Effector memory CD8-positive, alpha-beta T cell (primary cell): Measurements from ENCODE around the gene PNLIPRP1.

Experiments
- ATAC-seq: fragments of 150-1000 bp; cut with Tn5 transposase; replicated peaks from 2 replicates; pipeline ENCODE4 v1.10.0; 2021; ENCODE audit warnings: mild to moderate bottlenecking, moderate library complexity
- DNase-seq, 3 experiments: peaks; one replicate each; pipeline ENCODE4 v3.0.0; 2021
- H3K27ac Mint-ChIP-seq, 2 donors: one replicate each; pipeline ENCODE4 v1.8.0; 2022; ENCODE audit warnings: mild to moderate bottlenecking in 2 of 2, mixed read lengths in 2 of 2, moderate library complexity in 2 of 2
- H3K27me3 Mint-ChIP-seq, 2 donors: one replicate each; pipeline ENCODE4 v1.8.0; 2022; ENCODE audit warnings: mixed read lengths in 2 of 2
- H3K36me3 Mint-ChIP-seq: one replicate; pipeline ENCODE4 v1.8.0; 2022; ENCODE audit warnings: mild to moderate bottlenecking, moderate library complexity, mixed read lengths; ENCODE audit not compliant: insufficient read depth
- H3K4me1 Mint-ChIP-seq, 2 donors: one replicate each; pipeline ENCODE4 v1.8.0; 2022; ENCODE audit warnings: low read depth in 2 of 2, mixed read lengths in 2 of 2
- H3K4me3 Mint-ChIP-seq, 2 donors: one replicate each; pipeline ENCODE4 v1.8.0; 2022; ENCODE audit warnings: mild to moderate bottlenecking in 2 of 2, mixed read lengths in 2 of 2, moderate library complexity in 2 of 2
- H3K9me3 Mint-ChIP-seq, 2 donors: one replicate each; pipeline ENCODE4 v1.8.0; 2022; ENCODE audit warnings: mixed read lengths in 2 of 2

PNLIPRP1 gene

GRCh38 chr10:116608686-116609594 lies 18.2 kb downstream of the PNLIPRP1 start:
- no peak for ATAC-seq
- H3K27ac Mint-ChIP-seq = no peak overlapping the region
- H3K4me3 Mint-ChIP-seq = no peak overlapping the region
- H3K9me3 Mint-ChIP-seq = peaks cover 2 to 7% of the 10 kb centered on the region in 2 donors
- H3K4me1 Mint-ChIP-seq = no peaks in the 10 kb centered on the region
- DNase-seq = no peak
- no peaks in the 10 kb centered on the region for H3K36me3 Mint-ChIP-seq
- peaks cover 14 to 18% of the 10 kb centered on the region in 2 donors for H3K27me3 Mint-ChIP-seq

GRCh38 chr10:116610443-116611152 lies 19.8 kb downstream of the PNLIPRP1 start:
- H3K4me3 Mint-ChIP-seq = no peak overlapping the region
- DNase-seq (no peak), ATAC-seq (no peak)
- H3K9me3 Mint-ChIP-seq = peaks cover 0 to 7% of the 10 kb centered on the region in 2 donors
- no peaks in the 10 kb centered on the region for H3K36me3 Mint-ChIP-seq
- peaks cover 9 to 18% of the 10 kb centered on the region in 2 donors for H3K27me3 Mint-ChIP-seq
- no peak overlapping the region for H3K27ac Mint-ChIP-seq
- no peaks in the 10 kb centered on the region for H3K4me1 Mint-ChIP-seq

GRCh38 chr10:116611153-116611545 lies 20.4 kb downstream of the PNLIPRP1 start:
- no peak for ATAC-seq
- no peaks in the 10 kb centered on the region for H3K36me3 Mint-ChIP-seq
- peaks cover 0 to 13% of the 10 kb centered on the region in 2 donors for H3K9me3 Mint-ChIP-seq
- peaks cover 6 to 18% of the 10 kb centered on the region in 2 donors for H3K27me3 Mint-ChIP-seq
- no peak overlapping the region for H3K4me3 Mint-ChIP-seq
- H3K4me1 Mint-ChIP-seq = no peaks in the 10 kb centered on the region
- DNase-seq = no peak
- no peak overlapping the region for H3K27ac Mint-ChIP-seq

GRCh38 chr10:116612107-116612769 lies 21.5 kb downstream of the PNLIPRP1 start:
- Mint-ChIP-seq H3K9me3 (peaks cover 0 to 16% of the 10 kb centered on the region in 2 donors), H3K4me3 (no peak overlapping the region), H3K27ac (no peak overlapping the region), H3K36me3 (no peaks in the 10 kb centered on the region), H3K27me3 (peaks cover 3 to 18% of the 10 kb centered on the region in 2 donors), H3K4me1 (no peaks in the 10 kb centered on the region)
- ATAC-seq (no peak), DNase-seq (no peak)

- Mint-ChIP-seq H3K4me3 (no peak overlapping the region), H3K9me3 (peaks cover 3 to 16% of the 10 kb centered on the region in 2 donors), H3K27ac (no peak overlapping the region), H3K27me3 (peaks cover 0 to 16% of the 10 kb centered on the region in 2 donors), H3K4me1 (no peaks in the 10 kb centered on the region), H3K36me3 (no peaks in the 10 kb centered on the region)
- ATAC-seq = no peak
- DNase-seq = no peak
Observed at GRCh38 chr10:116613471-116613870, 22.7 kb downstream of the PNLIPRP1 start.

- H3K4me3 Mint-ChIP-seq = no peak overlapping the region
Observed at GRCh38 chr10:116614796-116615195, 24.0 kb downstream of the PNLIPRP1 start.

GRCh38 chr10:116615199-116615776 lies 24.5 kb downstream of the PNLIPRP1 start:
- peaks cover 0 to 2% of the 10 kb centered on the region in 2 donors for H3K27me3 Mint-ChIP-seq
- no peaks in the 10 kb centered on the region for H3K36me3 Mint-ChIP-seq
- ATAC-seq = no peak
- no peak for DNase-seq
- H3K4me1 Mint-ChIP-seq = no peaks in the 10 kb centered on the region
- peaks cover 3 to 16% of the 10 kb centered on the region in 2 donors for H3K9me3 Mint-ChIP-seq
- no peak overlapping the region for H3K27ac Mint-ChIP-seq
- no peak overlapping the region for H3K4me3 Mint-ChIP-seq

More at GRCh38 chr10:116614796-116615195, 24.0 kb downstream of the PNLIPRP1 start:
- H3K27ac Mint-ChIP-seq = no peak overlapping the region
- DNase-seq (no peak), ATAC-seq (no peak)
- H3K36me3 Mint-ChIP-seq = no peaks in the 10 kb centered on the region
- H3K4me1 Mint-ChIP-seq = no peaks in the 10 kb centered on the region
- H3K27me3 Mint-ChIP-seq = peaks cover 0 to 7% of the 10 kb centered on the region in 2 donors
- peaks cover 3 to 16% of the 10 kb centered on the region in 2 donors for H3K9me3 Mint-ChIP-seq

- Mint-ChIP-seq H3K9me3 (peaks cover 13 to 21% of the 10 kb centered on the region in 2 donors), H3K4me1 (no peaks in the 10 kb centered on the region), H3K4me3 (no peak within 1 kb of the TSS), H3K27ac (peak within 1 kb of the TSS in 1 of 2 donors; percentile 62), H3K36me3 (no peaks in the 10 kb centered on the region), H3K27me3 (peaks cover 7 to 22% of the 10 kb centered on the region in 2 donors)
- no peak for DNase-seq
- ATAC-seq = no peak
Observed at GRCh38 chr10:116620423-116621400, 30.0 kb downstream of the PNLIPRP1 start, which contains the start of gene PNLIPRP2. TSS of gene PNLIPRP2 (plus strand) at chr10:116620953.

- Mint-ChIP-seq H3K4me1 (no peaks in the 10 kb centered on the region), H3K27ac (no peak overlapping the region), H3K9me3 (peaks cover 13 to 14% of the 10 kb centered on the region in 2 donors), H3K27me3 (peaks cover 7 to 30% of the 10 kb centered on the region in 2 donors), H3K36me3 (no peaks in the 10 kb centered on the region), H3K4me3 (no peak overlapping the region)
- DNase-seq = no peak
- no peak for ATAC-seq
Observed at GRCh38 chr10:116621476-116621875, 30.7 kb downstream of the PNLIPRP1 start.

GRCh38 chr10:116621934-116622655 lies 31.3 kb downstream of the PNLIPRP1 start:
- Mint-ChIP-seq H3K27me3 (peaks cover 7 to 36% of the 10 kb centered on the region in 2 donors), H3K4me3 (no peak overlapping the region), H3K36me3 (no peaks in the 10 kb centered on the region), H3K27ac (no peak overlapping the region), H3K9me3 (peaks cover 13 to 14% of the 10 kb centered on the region in 2 donors), H3K4me1 (no peaks in the 10 kb centered on the region)
- ATAC-seq (no peak), DNase-seq (no peak)

GRCh38 chr10:116625845-116626244 lies 35.1 kb downstream of the PNLIPRP1 start:
- Mint-ChIP-seq H3K36me3 (no peaks in the 10 kb centered on the region), H3K4me3 (no peak overlapping the region), H3K9me3 (peaks cover 13 to 14% of the 10 kb centered on the region in 2 donors), H3K27ac (no peak overlapping the region), H3K27me3 (peaks cover 7 to 38% of the 10 kb centered on the region in 2 donors), H3K4me1 (no peaks in the 10 kb centered on the region)
- ATAC-seq (no peak), DNase-seq (no peak)
